NCI-H345 treated with DMSO at 0.1 percent for 48 hours (cell line): Measurements from ENCODE around the gene ENTREP3.
A peak's percentile ranks its signal among the peaks of the same experiment; 100 is the strongest.
"Not testable (repeated sequence)": the region's sequence is repeated elsewhere in the genome, so short reads cannot be mapped to it uniquely, and the experiment has no call there.

Experiments
- DNase-seq: peaks from one replicate; lab custom pipeline; 2025; ENCODE audit not compliant: unreplicated experiment; lab: John Stamatoyannopoulos, UW

The ENTREP3 gene

GRCh38 chr1:155255243-155256007 lies at the start of gene ENTREP3:
Gene ENTREP3, minus strand, starts transcription at chr1:155255483. Its CDS starts 606 bp downstream, at chr1:155254877.
- peak; percentile 93 for DNase-seq

DNA sequence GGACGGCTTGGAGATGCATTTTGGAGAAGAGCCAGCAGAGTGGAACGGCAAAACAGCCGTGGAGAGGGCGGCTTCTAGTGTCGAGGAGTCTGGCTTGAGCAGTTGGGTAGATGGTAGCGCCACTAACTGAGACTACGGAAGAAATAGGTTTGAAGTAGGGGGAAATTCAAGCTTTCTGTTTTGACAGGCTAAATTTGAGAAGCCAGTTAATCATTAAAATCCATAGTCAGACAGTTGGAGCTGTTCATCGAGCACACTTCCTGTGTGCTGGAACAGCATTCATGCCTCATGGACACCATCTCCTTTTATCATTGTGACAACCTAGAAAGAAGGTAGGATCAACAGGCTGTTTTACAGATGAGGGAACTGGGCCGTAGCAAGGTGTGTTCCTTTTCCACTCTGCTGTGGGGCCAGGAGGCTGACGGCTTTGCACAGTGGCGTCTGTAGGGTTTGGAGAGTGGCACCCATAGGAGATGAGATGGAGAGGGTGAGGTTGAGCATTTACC lies 49.3 kb upstream of the ENTREP3 start:
- no peak for DNase-seq

GRCh38 chr1:155301342-155301841 lies 46.1 kb upstream of the ENTREP3 start, which contains the start of gene PKLR:
Gene PKLR, minus strand, starts transcription at chr1:155301438. Its CDS starts 43 bp downstream, at chr1:155301395.
- DNase-seq = no peak

GRCh38 chr1:155300553-155301329 lies 45.5 kb upstream of the ENTREP3 start:
- DNase-seq = no peak

- DNase-seq = no peak
These were observed 44.7 kb upstream of the ENTREP3 start for GRCh38 chr1:155300024-155300423.

DNA sequence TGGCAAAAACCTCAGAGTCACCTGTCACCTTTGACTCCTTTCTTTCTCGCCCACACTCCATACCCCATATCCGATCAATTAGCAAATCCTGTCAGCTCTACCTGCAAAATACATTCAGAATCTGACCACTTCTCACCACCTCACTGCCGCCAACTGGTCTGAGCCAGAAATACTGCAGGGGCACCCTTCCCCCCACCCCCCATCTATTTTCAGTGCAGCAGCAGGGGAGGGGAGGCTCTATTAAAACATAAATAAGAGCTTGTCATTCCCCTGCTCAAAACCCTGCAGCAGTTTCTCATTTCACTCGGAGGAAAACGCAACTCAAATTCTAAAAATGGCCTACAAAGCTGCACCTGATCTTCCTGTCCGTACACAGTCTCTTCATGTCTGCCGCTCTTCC lies 42.1 kb upstream of the ENTREP3 start:
- DNase-seq = no peak

- no peak for DNase-seq
These were observed 41.4 kb upstream of the ENTREP3 start for GRCh38 chr1:155296661-155297060.

DNA sequence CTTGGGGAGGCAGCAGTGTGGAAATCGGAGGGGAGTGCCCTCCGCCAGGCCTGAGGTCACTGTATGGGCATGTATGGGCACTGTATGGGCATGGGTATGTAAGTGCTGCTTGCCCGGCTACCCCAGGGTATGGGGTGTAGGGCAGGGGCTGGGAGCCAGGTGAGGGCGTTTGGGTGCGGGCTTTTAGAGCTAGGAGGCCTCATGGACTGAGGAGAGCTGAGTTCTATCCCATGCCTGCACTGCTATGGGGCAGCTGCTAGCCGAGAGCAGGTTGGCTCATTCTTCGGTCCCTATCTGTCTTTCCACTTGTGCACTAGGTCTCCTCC lies 40.6 kb upstream of the ENTREP3 start:
- DNase-seq = no peak

DNA sequence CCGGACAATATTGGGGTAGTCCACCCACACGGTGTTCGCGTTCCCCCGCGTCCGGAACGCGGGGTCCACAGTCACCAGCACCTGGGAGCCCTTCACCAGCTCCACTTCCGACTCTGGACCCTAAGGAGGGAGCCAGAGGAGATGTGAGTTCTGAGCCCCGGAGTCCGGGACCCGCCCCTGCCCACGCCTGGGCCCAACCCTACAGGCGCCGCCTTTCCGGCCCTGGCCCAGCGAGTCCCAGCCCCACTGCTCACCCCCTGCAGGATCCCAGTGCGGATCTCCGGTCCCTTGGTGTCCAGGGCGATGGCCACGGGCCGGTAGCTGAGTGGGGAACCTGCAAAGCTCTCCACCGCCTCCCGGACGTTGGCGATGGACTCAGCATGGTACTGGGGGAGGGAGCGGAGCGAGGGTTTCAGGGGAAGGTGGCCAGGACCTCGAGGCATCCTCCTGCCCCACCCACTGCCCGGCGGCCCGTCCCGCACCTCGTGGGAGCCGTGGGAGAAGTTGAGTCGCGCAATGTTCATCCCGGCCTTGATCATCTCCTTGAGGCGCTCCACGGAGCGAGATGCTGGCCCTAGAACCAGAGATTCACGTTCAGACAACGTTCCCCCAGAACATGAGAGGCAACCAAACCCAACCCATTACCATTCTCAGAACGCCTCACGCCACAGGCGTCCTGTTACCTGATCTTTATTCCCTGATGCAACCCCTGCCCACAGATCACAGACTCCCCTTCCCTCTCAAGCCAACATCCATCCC lies 40.1 kb upstream of the ENTREP3 start:
- no peak for DNase-seq

- no peak for DNase-seq
These were observed 39.4 kb upstream of the ENTREP3 start for GRCh38 chr1:155294520-155295182.

GRCh38 chr1:155293086-155293749 lies 37.9 kb upstream of the ENTREP3 start:
- DNase-seq = no peak

DNA sequence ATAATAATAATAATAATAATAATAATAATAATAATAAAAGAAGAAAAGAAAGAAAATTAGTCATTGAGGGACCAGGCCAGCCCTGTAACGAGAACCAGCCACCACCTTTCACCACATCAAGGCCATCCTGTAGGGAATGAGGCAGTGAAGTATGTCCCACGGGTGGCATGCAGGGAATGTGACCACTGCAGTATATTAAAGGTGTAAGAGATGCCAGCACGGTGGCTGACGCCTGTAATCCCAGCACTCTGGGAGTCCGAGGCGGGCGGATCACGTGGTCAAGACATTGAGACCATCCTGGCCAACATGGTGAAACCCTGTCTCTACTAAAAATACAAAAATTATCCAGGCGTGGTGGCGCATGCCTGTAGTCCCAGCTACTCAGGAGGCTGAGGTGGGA lies 35.7 kb upstream of the ENTREP3 start:
- not testable (repeated sequence) for DNase-seq

- DNase-seq = no peak
These were observed 32.8 kb upstream of the ENTREP3 start for GRCh38 chr1:155287987-155288543.

GRCh38 chr1:155286544-155286943 lies 31.3 kb upstream of the ENTREP3 start:
- no peak for DNase-seq

DNA sequence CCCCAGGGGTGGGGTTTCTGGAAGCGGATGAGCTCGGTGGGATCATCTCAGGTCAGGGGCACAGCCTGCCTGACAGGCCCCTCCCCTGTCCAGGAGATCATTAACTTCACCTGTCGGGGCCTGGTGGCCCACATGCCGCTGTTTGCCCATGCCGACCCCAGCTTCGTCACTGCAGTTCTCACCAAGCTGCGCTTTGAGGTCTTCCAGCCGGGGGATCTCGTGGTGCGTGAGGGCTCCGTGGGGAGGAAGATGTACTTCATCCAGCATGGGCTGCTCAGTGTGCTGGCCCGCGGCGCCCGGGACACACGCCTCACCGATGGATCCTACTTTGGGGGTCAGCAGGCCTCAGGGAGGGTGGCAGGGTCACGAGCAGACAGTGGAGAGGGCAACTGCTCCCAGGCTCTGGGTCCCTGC lies 30.4 kb upstream of the ENTREP3 start:
- no peak for DNase-seq

DNA sequence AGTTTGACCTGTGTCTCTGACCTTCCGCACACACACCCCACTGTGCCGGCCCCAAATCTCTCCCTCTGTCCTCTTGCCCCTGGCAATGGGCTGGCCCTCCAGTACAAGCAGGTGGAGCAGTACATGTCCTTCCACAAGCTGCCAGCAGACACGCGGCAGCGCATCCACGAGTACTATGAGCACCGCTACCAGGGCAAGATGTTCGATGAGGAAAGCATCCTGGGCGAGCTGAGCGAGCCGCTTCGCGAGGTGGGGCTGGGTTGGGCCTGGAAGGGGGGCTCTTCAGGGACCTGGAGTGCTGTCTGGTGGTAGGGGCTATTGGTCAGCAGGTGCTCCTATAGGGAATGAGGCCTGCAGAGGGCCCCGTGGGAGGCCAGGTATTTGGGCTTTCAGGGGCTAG lies 29.8 kb upstream of the ENTREP3 start:
- no peak for DNase-seq

DNA sequence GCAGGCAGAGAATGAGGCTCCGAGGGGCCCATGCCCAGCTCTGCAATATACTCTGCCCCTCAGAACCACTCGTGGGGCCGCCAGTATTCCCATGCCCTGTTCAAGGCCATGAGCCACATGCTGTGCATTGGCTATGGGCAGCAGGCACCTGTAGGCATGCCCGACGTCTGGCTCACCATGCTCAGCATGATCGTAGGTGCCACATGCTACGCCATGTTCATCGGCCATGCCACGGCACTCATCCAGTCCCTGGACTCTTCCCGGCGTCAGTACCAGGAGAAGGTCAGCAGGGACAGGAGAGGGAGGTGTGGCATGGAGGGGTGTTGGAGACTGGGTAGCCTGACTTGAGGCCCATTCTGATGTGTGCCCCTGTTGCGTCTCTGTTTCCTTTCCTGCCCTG lies 29.2 kb upstream of the ENTREP3 start:
- no peak for DNase-seq

GRCh38 chr1:155282488-155283091 lies 27.3 kb upstream of the ENTREP3 start:
- no peak for DNase-seq

DNA sequence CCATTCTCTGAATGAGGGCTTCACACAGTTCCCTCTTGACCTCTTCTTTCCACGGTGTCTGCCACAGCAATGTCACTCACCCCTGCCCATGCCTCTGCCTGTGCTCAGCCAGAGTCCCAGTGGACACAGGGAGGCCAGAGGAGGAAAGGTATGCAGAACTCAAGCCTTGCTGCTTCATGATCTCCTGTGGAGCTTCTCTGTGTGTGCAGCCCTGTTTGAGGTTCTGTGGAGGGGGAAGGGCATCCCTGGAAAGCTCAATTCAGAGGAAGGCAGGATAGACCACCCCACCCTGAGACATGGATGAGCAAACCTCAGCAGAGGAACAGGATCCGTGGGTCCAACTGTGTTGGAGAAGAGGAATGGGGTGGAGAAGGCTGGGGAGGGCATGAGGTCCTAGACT lies 24.0 kb upstream of the ENTREP3 start:
- no peak for DNase-seq
